ENCODE results near the gene LHFPL6.
"Not testable (repeated sequence)": the region's sequence is repeated elsewhere in the genome, so short reads cannot be mapped to it uniquely, and the experiment has no call there.

DNA sequence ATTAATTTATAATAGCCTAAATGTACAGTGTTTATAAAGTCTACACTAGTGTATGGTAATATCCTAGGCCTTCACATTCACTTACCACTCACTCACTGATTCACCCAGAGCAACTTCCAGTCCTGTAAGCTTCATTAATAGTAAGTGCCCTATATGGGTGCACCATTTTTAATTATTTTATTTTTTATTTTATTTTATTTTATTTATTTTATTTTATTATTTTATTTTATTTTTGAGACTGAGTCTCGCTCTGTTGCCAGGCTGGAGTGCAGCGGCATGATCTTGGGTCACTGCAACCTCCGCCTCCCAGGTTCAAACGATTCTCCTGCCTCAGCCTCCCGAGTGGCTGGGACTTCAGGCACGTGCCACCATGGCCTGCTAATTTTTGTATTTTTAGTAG lies 264.9 kb downstream of the LHFPL6 start:
- TF ChIP-seq, protein P1, sequence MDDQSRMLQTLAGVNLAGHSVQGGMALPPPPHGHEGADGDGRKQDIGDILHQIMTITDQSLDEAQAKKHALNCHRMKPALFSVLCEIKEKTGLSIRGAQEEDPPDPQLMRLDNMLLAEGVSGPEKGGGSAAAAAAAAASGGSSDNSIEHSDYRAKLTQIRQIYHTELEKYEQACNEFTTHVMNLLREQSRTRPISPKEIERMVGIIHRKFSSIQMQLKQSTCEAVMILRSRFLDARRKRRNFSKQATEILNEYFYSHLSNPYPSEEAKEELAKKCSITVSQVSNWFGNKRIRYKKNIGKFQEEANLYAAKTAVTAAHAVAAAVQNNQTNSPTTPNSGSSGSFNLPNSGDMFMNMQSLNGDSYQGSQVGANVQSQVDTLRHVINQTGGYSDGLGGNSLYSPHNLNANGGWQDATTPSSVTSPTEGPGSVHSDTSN (IDR thresholded peaks at IDR 0.05) = not testable (repeated sequence)
- not testable (repeated sequence) for TF ChIP-seq RCOR1 (IDR thresholded peaks at IDR 0.05; ENCODE audit: low read depth, low read length); ZFP36 (IDR thresholded peaks at IDR 0.05; ENCODE audit: borderline replicate concordance, partially characterized antibody); EP300 (IDR thresholded peaks at IDR 0.05); POLR2A (IDR thresholded peaks at IDR 0.05; ENCODE audit: low read length); KDM5A (IDR thresholded peaks at IDR 0.05)
- TF ChIP-seq, protein P2, sequence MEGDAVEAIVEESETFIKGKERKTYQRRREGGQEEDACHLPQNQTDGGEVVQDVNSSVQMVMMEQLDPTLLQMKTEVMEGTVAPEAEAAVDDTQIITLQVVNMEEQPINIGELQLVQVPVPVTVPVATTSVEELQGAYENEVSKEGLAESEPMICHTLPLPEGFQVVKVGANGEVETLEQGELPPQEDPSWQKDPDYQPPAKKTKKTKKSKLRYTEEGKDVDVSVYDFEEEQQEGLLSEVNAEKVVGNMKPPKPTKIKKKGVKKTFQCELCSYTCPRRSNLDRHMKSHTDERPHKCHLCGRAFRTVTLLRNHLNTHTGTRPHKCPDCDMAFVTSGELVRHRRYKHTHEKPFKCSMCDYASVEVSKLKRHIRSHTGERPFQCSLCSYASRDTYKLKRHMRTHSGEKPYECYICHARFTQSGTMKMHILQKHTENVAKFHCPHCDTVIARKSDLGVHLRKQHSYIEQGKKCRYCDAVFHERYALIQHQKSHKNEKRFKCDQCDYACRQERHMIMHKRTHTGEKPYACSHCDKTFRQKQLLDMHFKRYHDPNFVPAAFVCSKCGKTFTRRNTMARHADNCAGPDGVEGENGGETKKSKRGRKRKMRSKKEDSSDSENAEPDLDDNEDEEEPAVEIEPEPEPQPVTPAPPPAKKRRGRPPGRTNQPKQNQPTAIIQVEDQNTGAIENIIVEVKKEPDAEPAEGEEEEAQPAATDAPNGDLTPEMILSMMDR (IDR thresholded peaks at IDR 0.05) = not testable (repeated sequence)
- TF ChIP-seq, protein P3, sequence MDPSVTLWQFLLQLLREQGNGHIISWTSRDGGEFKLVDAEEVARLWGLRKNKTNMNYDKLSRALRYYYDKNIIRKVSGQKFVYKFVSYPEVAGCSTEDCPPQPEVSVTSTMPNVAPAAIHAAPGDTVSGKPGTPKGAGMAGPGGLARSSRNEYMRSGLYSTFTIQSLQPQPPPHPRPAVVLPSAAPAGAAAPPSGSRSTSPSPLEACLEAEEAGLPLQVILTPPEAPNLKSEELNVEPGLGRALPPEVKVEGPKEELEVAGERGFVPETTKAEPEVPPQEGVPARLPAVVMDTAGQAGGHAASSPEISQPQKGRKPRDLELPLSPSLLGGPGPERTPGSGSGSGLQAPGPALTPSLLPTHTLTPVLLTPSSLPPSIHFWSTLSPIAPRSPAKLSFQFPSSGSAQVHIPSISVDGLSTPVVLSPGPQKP (IDR thresholded peaks at IDR 0.05; ENCODE audit: low read depth, low read length) = not testable (repeated sequence)
